ENCODE measurements around the gene XRCC1.

DNA sequence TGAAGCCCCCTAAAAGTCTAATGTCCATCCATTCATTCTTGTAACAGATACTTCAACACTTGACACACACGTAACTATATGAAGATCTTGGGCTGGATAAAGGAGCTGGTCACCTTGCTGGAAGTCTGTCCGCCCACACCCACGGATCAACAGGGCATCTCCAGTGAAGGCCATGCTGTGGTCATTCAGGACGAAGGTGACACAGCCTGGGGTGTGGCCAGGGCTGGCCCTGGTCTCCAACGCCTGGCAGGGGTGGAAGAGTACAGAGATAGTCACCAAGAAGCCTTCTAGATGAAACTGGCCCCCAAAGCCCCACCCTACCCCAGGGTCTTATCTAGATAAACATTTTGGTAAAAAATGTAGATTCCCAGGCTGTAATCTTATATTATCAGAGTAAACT is 64.0 kb downstream of the XRCC1 start:
- TF ChIP-seq, protein P1, sequence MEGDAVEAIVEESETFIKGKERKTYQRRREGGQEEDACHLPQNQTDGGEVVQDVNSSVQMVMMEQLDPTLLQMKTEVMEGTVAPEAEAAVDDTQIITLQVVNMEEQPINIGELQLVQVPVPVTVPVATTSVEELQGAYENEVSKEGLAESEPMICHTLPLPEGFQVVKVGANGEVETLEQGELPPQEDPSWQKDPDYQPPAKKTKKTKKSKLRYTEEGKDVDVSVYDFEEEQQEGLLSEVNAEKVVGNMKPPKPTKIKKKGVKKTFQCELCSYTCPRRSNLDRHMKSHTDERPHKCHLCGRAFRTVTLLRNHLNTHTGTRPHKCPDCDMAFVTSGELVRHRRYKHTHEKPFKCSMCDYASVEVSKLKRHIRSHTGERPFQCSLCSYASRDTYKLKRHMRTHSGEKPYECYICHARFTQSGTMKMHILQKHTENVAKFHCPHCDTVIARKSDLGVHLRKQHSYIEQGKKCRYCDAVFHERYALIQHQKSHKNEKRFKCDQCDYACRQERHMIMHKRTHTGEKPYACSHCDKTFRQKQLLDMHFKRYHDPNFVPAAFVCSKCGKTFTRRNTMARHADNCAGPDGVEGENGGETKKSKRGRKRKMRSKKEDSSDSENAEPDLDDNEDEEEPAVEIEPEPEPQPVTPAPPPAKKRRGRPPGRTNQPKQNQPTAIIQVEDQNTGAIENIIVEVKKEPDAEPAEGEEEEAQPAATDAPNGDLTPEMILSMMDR (IDR thresholded peaks at IDR 0.05) = no peak
- TF ChIP-seq POLR2A (IDR thresholded peaks at IDR 0.05) = no peak
